Fibroblast of skin of back (primary cell): ENCODE measurements around the gene CRBN. TPM values are rescaled to one million over a fixed set of nuclear protein-coding genes. Genes with fewer than 3 reads are reported as not detected.
A peak's percentile ranks its signal among the peaks of the same experiment; 100 is the strongest.

Experiments
- DNase-seq: peaks from one replicate; pipeline ENCODE4 v3.0.0-alpha.2; 2013
- polyA plus RNA-seq, 2 experiments: library from polyadenylated mRNA; unstranded; fragments of 120-200 nt; gene quantifications; one replicate each; pipeline ENCODE4 v1.2.1, GENCODE V29; 2013; ENCODE audit not compliant: insufficient read length in 2 of 2

Gene CRBN
- polyA plus RNA-seq (2013, experiment 1 of 2; ENCODE audit: insufficient read length): 21.7 TPM
- polyA plus RNA-seq (2013, experiment 2 of 2; ENCODE audit: insufficient read length): 26.4 TPM

GRCh38 chr3:3179407-3180094 lies at the start of gene CRBN:
Gene CRBN (minus strand): TSS chr3:3179691. CDS start chr3:3179687, 4 bp downstream.
- DNase-seq: peak; percentile 84

DNA sequence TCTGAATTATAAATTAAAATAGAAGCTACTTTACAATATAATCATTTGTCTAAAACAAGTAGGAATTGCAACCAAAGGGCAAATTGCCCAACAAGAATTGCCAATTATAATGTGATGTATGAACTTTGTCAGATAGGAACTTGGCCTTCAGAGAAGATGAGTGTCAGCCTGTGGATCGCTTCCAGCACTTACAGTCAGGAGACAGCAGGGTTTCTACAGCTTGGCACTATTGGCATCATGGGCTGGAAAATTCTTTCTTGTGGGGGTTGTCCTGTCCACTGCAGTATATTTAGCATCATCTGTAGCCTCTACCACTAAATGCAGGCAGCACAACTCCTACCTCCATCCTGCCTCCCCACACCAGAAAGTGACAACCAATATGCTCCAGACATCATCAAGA lies 48.1 kb upstream of the CRBN start:
- DNase-seq: no peak

GRCh38 chr3:3221528-3221927 lies 42.0 kb upstream of the CRBN start:
- DNase-seq: no peak

DNA sequence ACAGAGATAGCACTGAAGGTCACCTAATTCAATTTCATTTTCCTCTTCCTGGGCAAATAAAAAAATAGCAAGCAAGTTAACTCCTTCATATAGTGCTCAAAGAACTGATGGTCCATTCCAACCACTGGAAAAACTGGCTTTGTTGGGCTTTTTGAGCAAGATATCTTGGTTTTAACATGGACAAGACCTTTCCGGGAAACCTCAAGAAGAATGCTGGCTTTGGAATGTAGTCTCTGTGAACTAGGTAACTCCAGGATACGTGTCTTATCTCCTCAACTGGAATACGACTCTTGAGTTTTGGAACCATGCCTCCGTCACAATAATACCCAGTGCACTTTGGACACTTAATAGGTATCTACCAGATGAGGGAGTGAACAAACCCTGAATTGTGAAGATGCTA lies 36.9 kb upstream of the CRBN start:
- no peak for DNase-seq

GRCh38 chr3:3212781-3213440 lies 33.4 kb upstream of the CRBN start:
- DNase-seq: no peak

DNA sequence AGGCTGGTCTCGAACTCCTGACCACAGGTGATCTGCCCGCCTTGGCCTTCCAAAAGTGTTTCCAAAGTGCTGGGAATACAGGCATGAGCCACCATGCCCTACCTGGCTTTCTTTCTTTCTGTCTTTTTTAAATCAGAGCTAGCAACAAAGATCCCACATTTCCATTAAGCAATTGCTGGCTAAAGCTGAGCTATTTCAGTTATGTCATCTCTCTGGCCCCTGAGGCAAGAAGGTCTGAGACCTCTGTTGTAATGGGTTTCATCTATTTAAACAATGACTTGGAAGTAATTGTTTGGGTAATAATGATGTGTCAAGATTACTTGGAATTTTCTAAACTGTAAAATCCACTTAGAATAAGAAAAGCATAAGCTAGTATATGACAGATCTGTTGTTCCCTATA lies 30.2 kb upstream of the CRBN start:
- DNase-seq: no peak

- DNase-seq: no peak
Measured at GRCh38 chr3:3209057-3209456, 29.6 kb upstream of the CRBN start.

- DNase-seq: no peak
Measured at GRCh38 chr3:3201611-3202010, 22.1 kb upstream of the CRBN start.

GRCh38 chr3:3200632-3201212 lies 21.2 kb upstream of the CRBN start:
- DNase-seq: peak; percentile 58

- no peak for DNase-seq
Measured at GRCh38 chr3:3199306-3199705, 19.8 kb upstream of the CRBN start.

DNA sequence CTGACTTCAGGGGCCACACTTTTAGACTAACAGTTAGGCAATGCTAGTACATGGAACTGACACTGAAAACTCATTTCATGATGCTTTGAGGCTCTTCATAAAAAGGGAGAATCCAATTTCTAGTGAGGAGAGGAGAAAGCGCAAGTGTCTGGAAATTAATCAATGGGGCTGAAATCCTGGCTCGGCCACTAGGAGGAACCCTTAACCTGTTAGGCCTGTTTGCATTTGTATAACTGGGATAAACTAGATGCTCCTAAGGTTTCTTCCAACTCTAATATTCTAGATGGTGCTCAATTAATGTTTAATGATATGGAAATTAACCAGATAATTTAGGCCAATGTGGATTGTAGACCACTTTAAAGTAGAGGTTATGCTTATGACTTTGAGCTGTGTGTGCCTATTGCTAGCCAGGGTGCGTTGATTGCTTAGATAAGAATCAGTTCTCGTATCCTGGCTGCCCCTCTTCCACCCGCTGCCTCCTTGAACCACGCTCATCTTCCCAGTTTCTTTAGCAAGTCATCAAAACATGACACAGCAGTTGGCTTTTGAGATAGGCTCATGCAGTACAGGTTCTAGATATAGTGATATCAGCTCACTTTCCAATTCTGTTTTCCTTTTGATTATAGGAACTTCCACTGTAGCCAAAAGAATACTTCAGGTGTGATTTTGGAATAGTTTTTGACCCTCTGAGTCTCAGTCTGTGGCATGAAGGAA lies 16.8 kb upstream of the CRBN start:
- DNase-seq: peak; percentile 17

DNA sequence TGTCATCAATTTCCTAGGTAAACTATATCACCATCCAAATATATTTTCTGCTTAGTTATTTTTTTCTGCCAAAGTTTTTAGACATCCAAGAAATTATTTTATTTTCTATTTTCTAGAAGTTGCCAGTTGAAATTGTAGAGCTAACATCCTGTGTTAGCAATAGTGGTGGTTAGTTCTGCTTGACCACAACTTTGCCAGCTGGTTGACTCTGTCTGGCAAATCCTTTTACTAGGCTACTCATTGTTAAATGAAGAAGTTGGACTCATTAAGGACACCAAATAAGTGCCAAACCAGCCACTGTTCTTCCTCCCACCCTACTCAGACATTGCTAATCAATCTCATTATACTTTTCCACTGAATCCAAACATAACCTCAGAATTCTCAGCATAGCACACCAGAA lies 15.4 kb upstream of the CRBN start:
- no peak for DNase-seq

DNA sequence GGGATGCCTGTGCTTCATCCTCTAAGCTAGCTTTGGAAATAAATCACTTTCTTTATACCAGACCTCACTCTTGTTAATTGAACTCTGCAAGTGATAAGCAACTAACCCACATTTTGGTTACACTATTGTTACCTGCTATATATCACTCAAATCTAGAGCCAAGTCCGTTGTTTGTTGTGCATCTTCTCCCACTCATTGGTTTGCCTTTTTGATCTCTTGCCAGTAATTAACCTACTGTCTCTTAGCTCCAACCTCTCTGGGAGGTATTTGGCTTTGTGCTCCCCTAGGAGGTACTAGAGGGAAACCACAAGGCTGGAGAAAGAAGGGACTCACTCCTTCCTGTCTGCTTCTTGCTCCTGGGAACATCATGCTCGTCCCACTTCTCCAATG lies 12.8 kb upstream of the CRBN start:
- no peak for DNase-seq

DNA sequence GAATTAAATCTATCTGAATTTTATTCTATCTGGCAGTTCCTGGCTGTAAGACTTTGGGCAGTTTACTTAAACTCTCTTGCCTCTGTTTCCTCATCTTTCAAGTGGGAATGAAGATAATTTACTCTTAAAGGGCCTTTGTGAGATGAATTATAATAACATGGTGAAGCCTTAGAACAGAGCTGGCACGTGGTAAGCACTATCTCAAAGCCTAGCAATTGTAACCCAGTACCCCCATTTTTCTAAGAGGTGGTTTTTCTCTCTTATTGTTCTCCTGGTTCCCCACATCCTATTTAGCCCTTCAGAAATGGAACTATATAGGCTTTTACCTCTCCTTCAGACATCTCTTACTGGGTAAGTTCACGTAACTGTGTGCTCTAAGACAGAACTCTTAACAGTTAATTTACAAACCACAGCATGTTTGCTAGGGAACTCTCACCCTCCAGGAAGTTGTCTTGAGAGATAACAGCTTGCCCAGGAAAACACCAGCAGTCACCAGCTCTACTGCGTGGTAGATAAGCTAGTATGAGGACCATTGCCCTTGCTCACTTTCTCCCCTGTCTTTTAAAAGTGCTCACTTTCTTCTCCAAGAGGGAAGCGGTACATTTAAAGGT lies 12.3 kb upstream of the CRBN start:
- no peak for DNase-seq

GRCh38 chr3:3189961-3190360 lies 10.5 kb upstream of the CRBN start:
- DNase-seq: no peak

DNA sequence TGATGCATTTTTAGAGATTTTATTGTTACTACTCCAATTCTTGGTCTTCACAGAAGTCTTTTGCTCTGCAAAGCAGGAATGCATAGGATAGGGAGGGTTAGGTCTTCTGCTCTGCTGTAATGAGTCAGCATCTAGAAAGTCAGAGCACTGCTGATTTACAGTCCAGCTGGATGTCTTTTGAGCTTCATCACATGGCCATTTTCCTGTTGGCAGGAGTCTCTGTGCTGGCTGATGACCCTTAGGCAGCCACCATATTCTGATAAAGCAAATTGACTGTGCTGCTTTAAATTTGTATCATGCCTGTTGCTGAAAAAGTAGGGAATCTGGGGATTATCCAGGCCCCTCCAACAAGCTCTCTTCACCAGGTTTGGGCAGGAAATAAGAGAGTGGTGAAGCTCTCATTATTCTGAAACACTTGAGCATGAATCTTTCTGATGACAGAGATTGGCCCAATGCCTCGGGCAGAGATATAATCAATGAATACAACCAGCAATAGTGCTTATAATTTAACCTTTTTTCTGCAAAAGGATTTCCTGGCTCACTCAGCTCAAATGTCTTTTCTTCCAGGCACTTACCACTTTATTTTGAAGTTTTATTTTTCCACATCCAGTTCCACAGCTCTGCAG lies 9.7 kb upstream of the CRBN start:
- DNase-seq: no peak

- DNase-seq: no peak
Measured at GRCh38 chr3:3184876-3185275, 5.4 kb upstream of the CRBN start.

DNA sequence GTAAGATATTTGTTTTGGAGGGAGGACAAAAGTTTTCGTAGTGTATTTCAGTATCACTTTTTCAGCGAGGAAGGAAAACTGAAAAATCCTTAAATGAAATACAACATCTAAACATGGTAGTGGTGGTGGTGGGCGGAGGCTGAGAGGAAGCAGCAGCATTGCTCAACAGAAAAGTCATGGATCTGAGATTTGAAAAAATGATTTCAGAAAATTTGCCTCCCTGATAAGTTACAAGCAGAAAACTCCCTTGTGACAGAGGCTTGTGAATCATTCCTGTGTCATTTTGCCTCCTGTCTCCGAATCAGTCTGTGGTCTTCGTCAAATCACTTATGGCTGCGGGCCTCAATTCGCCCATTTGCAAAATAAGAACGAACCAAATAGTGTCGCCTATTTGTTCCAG lies 965 bp upstream of the CRBN start:
- DNase-seq: no peak

DNA sequence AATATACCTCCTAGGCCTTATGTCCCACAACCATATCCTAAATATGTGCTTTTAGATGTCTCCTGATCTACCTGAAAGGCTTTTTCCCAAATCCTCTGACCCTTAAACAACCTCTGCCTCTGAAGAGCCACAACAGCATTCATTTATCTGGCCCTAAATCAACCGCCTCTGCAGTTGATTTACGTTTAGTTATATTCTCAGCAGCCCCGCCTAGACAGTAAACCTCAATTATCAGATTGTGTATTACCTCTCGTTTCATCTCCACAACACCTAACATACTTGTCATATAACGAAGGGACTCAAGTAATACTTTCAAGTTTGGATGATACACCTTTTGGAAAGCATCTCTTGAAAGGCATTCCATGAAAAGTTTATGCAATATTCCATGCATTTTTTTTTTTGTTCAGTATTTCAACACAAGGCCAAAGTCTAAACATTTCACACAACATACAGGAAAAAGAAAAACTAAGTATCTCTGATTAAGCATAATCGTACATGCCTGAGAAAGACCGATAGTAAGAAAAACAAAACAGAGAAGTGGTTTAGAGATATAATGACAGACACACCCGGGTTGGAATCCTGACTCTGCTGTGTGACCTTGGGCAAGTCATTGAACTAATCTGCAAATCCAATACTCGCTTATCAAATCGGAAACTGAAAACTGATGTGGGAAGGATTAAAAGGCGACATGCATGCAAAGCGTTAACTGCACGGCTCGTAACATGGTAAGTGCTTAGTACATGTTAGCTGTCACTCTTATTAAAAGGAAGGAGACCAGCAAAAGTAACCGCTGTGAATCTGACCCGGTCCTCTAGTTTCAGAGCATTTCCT lies 778 bp downstream of the CRBN start:
- no peak for DNase-seq

- no peak for DNase-seq
Measured at GRCh38 chr3:3177861-3178497, 1.5 kb downstream of the CRBN start.

GRCh38 chr3:3172627-3173026 lies 6.9 kb downstream of the CRBN start:
- no peak for DNase-seq
